Suprapubic skin (tissue), 4 donors: ENCODE results near the gene C2CD4C.

Source experiments
- CTCF ChIP-seq, 2 donors: fragments of 200-600 bp in 1 of 2; fragments of 450-650 bp in 1 of 2; sonication (generic) in 1 of 2; IDR thresholded peaks; one replicate each; pipeline ENCODE4 v1.5.1; 2016 to 2019; ENCODE audit warnings: antibody characterized with exemption in 2 of 2, mild to moderate bottlenecking in 1 of 2, moderate library complexity in 1 of 2
- EP300 ChIP-seq: sonication (generic); formaldehyde crosslinking; IDR thresholded peaks from one replicate; pipeline ENCODE4 v1.6.1; 2017; ENCODE audit warnings: antibody characterized with exemption
- POLR2A ChIP-seq, 2 donors: fragments of 450-650 bp; IDR thresholded peaks; one replicate each; pipeline ENCODE4 v1.6.1; 2017; ENCODE audit warnings: antibody characterized with exemption in 2 of 2, mild to moderate bottlenecking in 2 of 2, moderate library complexity in 2 of 2
- POLR2AphosphoS5 ChIP-seq, 3 donors: sonication (generic); formaldehyde crosslinking; IDR thresholded peaks; one replicate each; pipeline ENCODE4 v1.6.1; 2017; ENCODE audit warnings: antibody characterized with exemption in 3 of 3

- TF ChIP-seq CTCF (IDR thresholded peaks at IDR 0.05): no peak
- TF ChIP-seq POLR2A (IDR thresholded peaks at IDR 0.05): no peak
- no peak for TF ChIP-seq EP300
- TF ChIP-seq POLR2AphosphoS5 (IDR thresholded peaks at IDR 0.05): no peak
Observed at GRCh38 chr19:400976-401865, 7.7 kb downstream of the C2CD4C start.
